PFSK-1 (cell line): ENCODE measurements around the gene XNDC1N.

Experiments used
- FOXP2 ChIP-seq: optimal IDR thresholded peaks from 2 replicates; pipeline ENCODE3; 2011; ENCODE audit warnings: borderline replicate concordance, control low read depth, inconsistent platforms; ENCODE audit not compliant: insufficient read depth; ENCODE audit errors: extremely low read length, extremely low read depth
- POLR2AphosphoS5 ChIP-seq: IDR thresholded peaks from 2 replicates; pipeline ENCODE4 v1.6.1; 2012; ENCODE audit warnings: low read depth, mild to moderate bottlenecking, control low read depth, low read length, moderate library complexity
- SIN3A ChIP-seq: IDR thresholded peaks from 2 replicates; pipeline ENCODE4 v1.6.1; 2012; ENCODE audit warnings: mild to moderate bottlenecking, low read length, moderate library complexity, borderline replicate concordance; ENCODE audit not compliant: insufficient read depth
- TAF1 ChIP-seq: IDR thresholded peaks from 2 replicates; pipeline ENCODE4 v1.6.1; 2012; ENCODE audit warnings: low read length, control low read depth, borderline replicate concordance; ENCODE audit not compliant: insufficient read depth
- TF ChIP-seq, protein P1 (sequence below), 2 experiments: IDR thresholded peaks; 2 replicates each; pipeline versions ENCODE4 v1.6.1 to v1.8.0; 2011 to 2012; ENCODE audit warnings: low read depth in 2 of 2, low read length in 2 of 2, control low read depth in 1 of 2, inconsistent platforms in 1 of 2, mild to moderate bottlenecking in 1 of 2, moderate library complexity in 1 of 2; ENCODE audit not compliant: insufficient read depth in 1 of 2

Gene XNDC1N

DNA sequence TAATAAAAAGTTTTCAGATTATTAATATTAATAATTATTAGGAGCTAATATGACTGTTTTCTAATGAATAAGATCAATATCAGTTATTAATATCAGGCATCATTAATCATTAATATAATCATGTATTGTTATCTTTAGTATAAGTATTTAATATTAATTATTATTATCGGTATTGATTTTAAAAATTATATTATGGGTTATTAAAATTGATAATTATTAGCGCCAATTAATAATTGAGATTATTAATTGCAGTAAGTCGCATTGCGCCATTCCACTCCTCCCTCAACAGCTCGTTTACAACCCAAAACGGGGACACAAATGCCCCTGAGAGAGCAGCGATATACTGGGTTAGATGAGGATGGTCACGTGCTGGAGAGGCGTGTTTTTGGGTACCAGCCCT is 20.2 kb downstream of the XNDC1N start:
- TF ChIP-seq, protein P1, sequence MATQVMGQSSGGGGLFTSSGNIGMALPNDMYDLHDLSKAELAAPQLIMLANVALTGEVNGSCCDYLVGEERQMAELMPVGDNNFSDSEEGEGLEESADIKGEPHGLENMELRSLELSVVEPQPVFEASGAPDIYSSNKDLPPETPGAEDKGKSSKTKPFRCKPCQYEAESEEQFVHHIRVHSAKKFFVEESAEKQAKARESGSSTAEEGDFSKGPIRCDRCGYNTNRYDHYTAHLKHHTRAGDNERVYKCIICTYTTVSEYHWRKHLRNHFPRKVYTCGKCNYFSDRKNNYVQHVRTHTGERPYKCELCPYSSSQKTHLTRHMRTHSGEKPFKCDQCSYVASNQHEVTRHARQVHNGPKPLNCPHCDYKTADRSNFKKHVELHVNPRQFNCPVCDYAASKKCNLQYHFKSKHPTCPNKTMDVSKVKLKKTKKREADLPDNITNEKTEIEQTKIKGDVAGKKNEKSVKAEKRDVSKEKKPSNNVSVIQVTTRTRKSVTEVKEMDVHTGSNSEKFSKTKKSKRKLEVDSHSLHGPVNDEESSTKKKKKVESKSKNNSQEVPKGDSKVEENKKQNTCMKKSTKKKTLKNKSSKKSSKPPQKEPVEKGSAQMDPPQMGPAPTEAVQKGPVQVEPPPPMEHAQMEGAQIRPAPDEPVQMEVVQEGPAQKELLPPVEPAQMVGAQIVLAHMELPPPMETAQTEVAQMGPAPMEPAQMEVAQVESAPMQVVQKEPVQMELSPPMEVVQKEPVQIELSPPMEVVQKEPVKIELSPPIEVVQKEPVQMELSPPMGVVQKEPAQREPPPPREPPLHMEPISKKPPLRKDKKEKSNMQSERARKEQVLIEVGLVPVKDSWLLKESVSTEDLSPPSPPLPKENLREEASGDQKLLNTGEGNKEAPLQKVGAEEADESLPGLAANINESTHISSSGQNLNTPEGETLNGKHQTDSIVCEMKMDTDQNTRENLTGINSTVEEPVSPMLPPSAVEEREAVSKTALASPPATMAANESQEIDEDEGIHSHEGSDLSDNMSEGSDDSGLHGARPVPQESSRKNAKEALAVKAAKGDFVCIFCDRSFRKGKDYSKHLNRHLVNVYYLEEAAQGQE (IDR thresholded peaks at IDR 0.05; ENCODE audit: insufficient read depth in 1 of 2, low read depth in 2 of 2, low read length in 2 of 2) = no peak
- TF ChIP-seq POLR2AphosphoS5 (no peak), TAF1 (no peak), SIN3A (no peak)

- TF ChIP-seq FOXP2 (no peak), TAF1 (no peak), SIN3A (no peak), POLR2AphosphoS5 (no peak)
- TF ChIP-seq, protein P1 (IDR thresholded peaks at IDR 0.05; ENCODE audit: insufficient read depth in 1 of 2, low read depth in 2 of 2, low read length in 2 of 2) = no peak
Observed at GRCh38 chr11:71895961-71896360, 32.4 kb downstream of the XNDC1N start.
